NOMO-1 (cell line): ENCODE data around the gene DGKI.

Experiments used
- DNase-seq, 2 experiments: peaks; one replicate each; lab custom pipeline; 2025; ENCODE audit not compliant: unreplicated experiment in 2 of 2; lab: John Stamatoyannopoulos, UW

DGKI gene

GRCh38 chr7:137611606-137612005 lies 235.2 kb downstream of the DGKI start:
- DNase-seq = no peak

GRCh38 chr7:137609500-137609899 lies 237.3 kb downstream of the DGKI start:
- DNase-seq = no peak

- peak in 1 of 2 experiments; percentile 1 for DNase-seq
These were observed 240.6 kb downstream of the DGKI start for GRCh38 chr7:137606061-137606674.

- no peak for DNase-seq
These were observed 243.7 kb downstream of the DGKI start for GRCh38 chr7:137603043-137603442.

- DNase-seq = no peak
These were observed 245.1 kb downstream of the DGKI start for GRCh38 chr7:137601642-137602041.

GRCh38 chr7:137597856-137598255 lies 248.9 kb downstream of the DGKI start:
- DNase-seq = no peak

- no peak for DNase-seq
These were observed 253.6 kb downstream of the DGKI start for GRCh38 chr7:137593115-137593711.

- no peak for DNase-seq
These were observed 254.4 kb downstream of the DGKI start for GRCh38 chr7:137592232-137592896.

- DNase-seq = peak in 1 of 2 experiments; percentile 0
These were observed 255.3 kb downstream of the DGKI start for GRCh38 chr7:137591421-137591837.

GRCh38 chr7:137590756-137591305 lies 255.9 kb downstream of the DGKI start:
- DNase-seq = no peak

GRCh38 chr7:137590071-137590755 lies 256.6 kb downstream of the DGKI start:
- DNase-seq = no peak

GRCh38 chr7:137587326-137587725 lies 259.4 kb downstream of the DGKI start:
- DNase-seq = no peak

- no peak for DNase-seq
These were observed 261.2 kb downstream of the DGKI start for GRCh38 chr7:137585591-137585990.

- DNase-seq = no peak
These were observed 263.6 kb downstream of the DGKI start for GRCh38 chr7:137583172-137583571.

- DNase-seq = no peak
These were observed 266.7 kb downstream of the DGKI start for GRCh38 chr7:137579913-137580640.

- DNase-seq = no peak
These were observed 268.2 kb downstream of the DGKI start for GRCh38 chr7:137578541-137578940.

GRCh38 chr7:137577184-137577583 lies 269.6 kb downstream of the DGKI start:
- DNase-seq = no peak

GRCh38 chr7:137576481-137576880 lies 270.3 kb downstream of the DGKI start:
- no peak for DNase-seq

- no peak for DNase-seq
These were observed 272.0 kb downstream of the DGKI start for GRCh38 chr7:137574812-137575211.

GRCh38 chr7:137572056-137572784 lies 274.6 kb downstream of the DGKI start:
- no peak for DNase-seq
